ENCODE data around the gene KLHL22. TPM values are rescaled to one million over a fixed set of nuclear protein-coding genes. Genes with fewer than 3 reads are reported as not detected.

KLHL22 gene
- total and polyA plus RNA-seq, 2 of the 13 experiments (the other 11 are each of a cell fraction or from before 2014, with no cell fraction given), result 10.9 to 14.8 TPM

GRCh38 chr22:20401376-20402014, 94.1 kb downstream of the KLHL22 start (continued):
- no peak for TF ChIP-seq HIVEP1 (CRISPR knock-in tag; IDR thresholded peaks at IDR 0.05)
- TF ChIP-seq ZNF33B (CRISPR knock-in tag; IDR thresholded peaks at IDR 0.05), result no peak
- no peak for TF ChIP-seq RFX1 (IDR thresholded peaks at IDR 0.05)
- TF ChIP-seq THAP7 (CRISPR knock-in tag; IDR thresholded peaks at IDR 0.05), result no peak
- TF ChIP-seq HNRNPUL1 (IDR thresholded peaks at IDR 0.05; ENCODE audit: low read depth, low read length), result no peak
- no peak for TF ChIP-seq HOXA3 (CRISPR knock-in tag; IDR thresholded peaks at IDR 0.05)
- TF ChIP-seq ZFP62 (CRISPR knock-in tag; IDR thresholded peaks at IDR 0.05), result no peak

GRCh38 chr22:20400606-20401375, 94.8 kb downstream of the KLHL22 start:
- FAIRE-seq (no peak), ATAC-seq (no peak), DNase-seq (ENCODE audit: low spot score) (no peak)
- Histone ChIP-seq H3K79me2 (ENCODE audit: insufficient read depth, low read length) (peaks cover 2% of the 10 kb centered on the region), H3K9ac (ENCODE audit: insufficient read depth, low read depth, low read length) (no peak overlapping the region), H3K4me1 (ENCODE audit: insufficient read depth, low read length) (peaks cover 20% of the 10 kb centered on the region), H3K27me3 (ENCODE audit: control insufficient read depth in 1 of 2, insufficient read depth in 2 of 2, low read length in 2 of 2) (no peaks in the 10 kb centered on the region), H4K20me1 (ENCODE audit: insufficient read depth, low read length) (no peaks in the 10 kb centered on the region), H3K36me3 (replicated peaks in 1 of 2; ENCODE audit: control insufficient read depth in 1 of 2, insufficient read depth in 2 of 2, low read length in 2 of 2) (peaks cover 7 to 23% of the 10 kb centered on the region in 2 experiments; a peak in 4 of 5 replicates), H3K9me3 (ENCODE audit: low read length) (no peaks in the 10 kb centered on the region), H2AFZ (ENCODE audit: low read length) (no peak overlapping the region), H3K27ac (ENCODE audit: extremely low read length, insufficient read depth, low read length) (no peak overlapping the region), H3K4me3 (replicated peaks in 1 of 3; ENCODE audit: insufficient read depth in 1 of 3, low read depth in 2 of 3, low read length in 3 of 3) (no peak overlapping the region), H3K4me2 (ENCODE audit: low read depth, low read length) (no peak overlapping the region)
- CTCF ChIA-PET (ENCODE audit: low intra/inter-chr PET ratio, low total read pairs), result no interaction called here
- in situ Hi-C loops (cut with HindIII; ENCODE audit: extremely low pct_ligation_motif_present, low pct_unique_long_range_greater_than_20kb), result no loop called here
- WGBS (ENCODE audit: low lambda C conversion rate), result 97% methylated on average over 7 of the region's 15 CpGs
- BruUV-seq (replicated peaks), result no TSS peak
- intact Hi-C loops (cut with micrococcal nuclease; ENCODE audit: unreplicated experiment), result no loop called here
- POLR2A ChIA-PET, result no interaction called here
- TF ChIP-seq BCLAF1 (IDR thresholded peaks at IDR 0.05) (no peak), ZBTB10 (CRISPR knock-in tag; IDR thresholded peaks at IDR 0.05; ENCODE audit: borderline replicate concordance) (no peak), ZNF230 (CRISPR knock-in tag; IDR thresholded peaks at IDR 0.05) (no peak), FOXC1 (CRISPR knock-in tag; IDR thresholded peaks at IDR 0.05; ENCODE audit: borderline replicate concordance) (no peak), ARNT2 (CRISPR knock-in tag; IDR thresholded peaks at IDR 0.05; ENCODE audit: low read depth) (no peak), KAT8 (CRISPR knock-in tag; IDR thresholded peaks at IDR 0.05) (no peak), ZNF549 (CRISPR knock-in tag; IDR thresholded peaks at IDR 0.05) (no peak)

Measured in HepG2 (cell line).